ENCODE results near the gene RNF130. TPM values are rescaled to one million over a fixed set of nuclear protein-coding genes. Genes with fewer than 3 reads are reported as not detected.

The RNF130 gene
- total RNA-seq, 4 donors from 2014 or later: 55.0 to 121 (median 69.4) TPM

DNA sequence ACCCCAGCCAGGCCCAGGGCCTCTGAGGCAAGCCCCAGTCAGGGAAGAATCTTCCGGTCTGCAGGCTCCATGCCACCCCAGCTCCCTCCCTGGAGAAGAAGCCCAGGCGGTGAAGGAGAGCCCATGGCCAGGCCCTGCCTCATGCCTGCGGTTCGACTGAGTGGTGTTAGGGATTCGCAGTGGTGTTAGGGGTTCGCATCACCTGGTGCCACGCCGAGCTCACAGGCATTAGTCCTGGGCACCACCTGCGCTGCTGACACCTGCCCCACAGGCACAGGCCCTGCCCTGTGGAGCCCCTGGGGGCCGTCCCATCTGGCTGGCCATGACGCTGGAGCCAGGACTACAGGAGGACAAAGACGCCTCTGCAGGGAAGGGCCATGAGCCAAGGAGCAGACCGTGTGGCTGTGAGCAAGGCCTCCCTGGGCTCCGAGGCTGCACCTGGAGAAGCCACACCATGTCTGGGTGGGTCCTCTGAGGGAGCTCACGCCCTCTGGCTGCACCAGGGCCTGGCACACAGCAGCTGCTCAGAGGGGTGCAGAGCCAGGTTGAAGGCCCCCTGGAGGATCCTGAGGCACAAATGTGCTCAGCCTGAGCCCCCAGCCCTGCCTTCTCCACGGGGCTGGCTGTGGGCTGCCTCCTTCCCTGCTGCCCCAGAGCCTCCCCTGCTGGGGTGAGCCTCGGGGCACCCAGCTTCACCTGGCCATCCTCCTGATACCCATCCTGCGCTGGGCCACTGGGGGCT is 27.6 kb upstream of the RNF130 start:
- Histone ChIP-seq H3K9me3 (no peaks in the 10 kb centered on the region), H3K36me3 (no peaks in the 10 kb centered on the region), H3K27ac (no peak overlapping the region), H3K27me3 (no peaks in the 10 kb centered on the region), H3K4me3 (replicated peaks in 1 of 3) (no peak overlapping the region), H3K4me1 (no peaks in the 10 kb centered on the region)
- no peak for DNase-seq
- intact Hi-C loops (cut with DNase I): loop anchor here (10.0 kb wide), 1 partner anchor 114 kb away; no protein-coding TSS in a partner anchor
- 82 to 96% methylated on average over 5 to 16 of the region's 18 CpGs for WGBS, 2 donors
- TF ChIP-seq POLR2A (IDR thresholded peaks at IDR 0.05): no peak
- TF ChIP-seq, protein P1, sequence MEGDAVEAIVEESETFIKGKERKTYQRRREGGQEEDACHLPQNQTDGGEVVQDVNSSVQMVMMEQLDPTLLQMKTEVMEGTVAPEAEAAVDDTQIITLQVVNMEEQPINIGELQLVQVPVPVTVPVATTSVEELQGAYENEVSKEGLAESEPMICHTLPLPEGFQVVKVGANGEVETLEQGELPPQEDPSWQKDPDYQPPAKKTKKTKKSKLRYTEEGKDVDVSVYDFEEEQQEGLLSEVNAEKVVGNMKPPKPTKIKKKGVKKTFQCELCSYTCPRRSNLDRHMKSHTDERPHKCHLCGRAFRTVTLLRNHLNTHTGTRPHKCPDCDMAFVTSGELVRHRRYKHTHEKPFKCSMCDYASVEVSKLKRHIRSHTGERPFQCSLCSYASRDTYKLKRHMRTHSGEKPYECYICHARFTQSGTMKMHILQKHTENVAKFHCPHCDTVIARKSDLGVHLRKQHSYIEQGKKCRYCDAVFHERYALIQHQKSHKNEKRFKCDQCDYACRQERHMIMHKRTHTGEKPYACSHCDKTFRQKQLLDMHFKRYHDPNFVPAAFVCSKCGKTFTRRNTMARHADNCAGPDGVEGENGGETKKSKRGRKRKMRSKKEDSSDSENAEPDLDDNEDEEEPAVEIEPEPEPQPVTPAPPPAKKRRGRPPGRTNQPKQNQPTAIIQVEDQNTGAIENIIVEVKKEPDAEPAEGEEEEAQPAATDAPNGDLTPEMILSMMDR (IDR thresholded peaks at IDR 0.05): no peak

DNA sequence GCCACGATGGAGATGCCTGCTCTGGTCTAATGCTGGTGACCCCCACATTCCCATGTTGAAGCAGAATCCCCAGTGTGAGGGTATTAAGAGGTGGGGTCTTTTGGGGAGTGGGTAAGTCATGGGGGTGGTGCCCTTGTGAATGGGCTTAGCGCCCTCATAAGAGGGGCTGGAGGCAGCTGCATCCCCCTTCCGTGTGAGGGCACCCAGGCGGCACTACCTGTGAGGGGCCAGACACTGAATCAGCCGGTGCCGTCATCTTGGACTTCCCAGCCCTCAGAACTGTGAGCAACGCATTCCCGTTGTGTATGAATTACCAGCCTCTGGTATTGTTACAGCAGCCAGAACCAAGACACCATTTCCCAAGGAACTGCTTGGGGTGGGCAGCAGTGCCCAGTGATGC is 27.0 kb upstream of the RNF130 start:
- Histone ChIP-seq H3K27me3 (no peaks in the 10 kb centered on the region), H3K4me1 (no peaks in the 10 kb centered on the region), H3K27ac (no peak overlapping the region), H3K9me3 (no peaks in the 10 kb centered on the region), H3K36me3 (no peaks in the 10 kb centered on the region), H3K4me3 (replicated peaks in 1 of 3) (no peak overlapping the region)
- no peak for DNase-seq
- intact Hi-C loops (cut with DNase I): loop anchor here (10.0 kb wide), 1 partner anchor 114 kb away; no protein-coding TSS in a partner anchor
- 92 to 96% methylated on average over 6 to 8 of the region's 8 CpGs for WGBS, 2 donors
- TF ChIP-seq, protein P1 (IDR thresholded peaks at IDR 0.05): no peak
- TF ChIP-seq POLR2A (IDR thresholded peaks at IDR 0.05): no peak

DNA sequence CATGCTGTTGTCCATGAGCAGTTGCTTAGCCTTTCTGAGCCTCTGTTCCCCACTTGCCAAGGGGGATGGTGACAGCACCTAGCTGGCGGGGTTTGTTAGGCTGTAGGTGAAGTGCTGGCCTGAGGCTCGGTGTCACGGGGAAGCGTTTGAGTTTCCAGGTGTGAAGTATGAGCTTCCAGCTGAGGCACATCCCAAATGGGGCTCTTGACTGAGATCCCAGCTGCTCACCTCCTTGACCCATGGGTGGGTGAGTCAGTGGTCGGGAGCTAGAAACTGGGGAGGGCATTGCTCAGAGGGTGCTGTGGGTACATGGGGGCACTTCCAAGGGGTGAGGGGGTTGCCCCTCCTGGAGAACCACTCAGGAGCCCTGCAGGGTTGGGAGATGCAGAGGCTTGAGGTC is 26.4 kb upstream of the RNF130 start:
- no peak for TF ChIP-seq POLR2A (IDR thresholded peaks at IDR 0.05)
- TF ChIP-seq, protein P1 (IDR thresholded peaks at IDR 0.05): no peak
- DNase-seq: no peak
- no peak overlapping the region for H3K27ac ChIP-seq
- WGBS, 2 donors: 71 to 83% methylated on average over 5 of the region's 5 CpGs
- H3K27me3 ChIP-seq: no peaks in the 10 kb centered on the region
- intact Hi-C loops (cut with DNase I): loop anchor here (10.0 kb wide), 1 partner anchor 113 kb away; no protein-coding TSS in a partner anchor
- H3K4me3 ChIP-seq (replicated peaks in 1 of 3): no peak overlapping the region
- H3K4me1 ChIP-seq: no peaks in the 10 kb centered on the region
- H3K9me3 ChIP-seq: no peaks in the 10 kb centered on the region
- H3K36me3 ChIP-seq: no peaks in the 10 kb centered on the region

DNA sequence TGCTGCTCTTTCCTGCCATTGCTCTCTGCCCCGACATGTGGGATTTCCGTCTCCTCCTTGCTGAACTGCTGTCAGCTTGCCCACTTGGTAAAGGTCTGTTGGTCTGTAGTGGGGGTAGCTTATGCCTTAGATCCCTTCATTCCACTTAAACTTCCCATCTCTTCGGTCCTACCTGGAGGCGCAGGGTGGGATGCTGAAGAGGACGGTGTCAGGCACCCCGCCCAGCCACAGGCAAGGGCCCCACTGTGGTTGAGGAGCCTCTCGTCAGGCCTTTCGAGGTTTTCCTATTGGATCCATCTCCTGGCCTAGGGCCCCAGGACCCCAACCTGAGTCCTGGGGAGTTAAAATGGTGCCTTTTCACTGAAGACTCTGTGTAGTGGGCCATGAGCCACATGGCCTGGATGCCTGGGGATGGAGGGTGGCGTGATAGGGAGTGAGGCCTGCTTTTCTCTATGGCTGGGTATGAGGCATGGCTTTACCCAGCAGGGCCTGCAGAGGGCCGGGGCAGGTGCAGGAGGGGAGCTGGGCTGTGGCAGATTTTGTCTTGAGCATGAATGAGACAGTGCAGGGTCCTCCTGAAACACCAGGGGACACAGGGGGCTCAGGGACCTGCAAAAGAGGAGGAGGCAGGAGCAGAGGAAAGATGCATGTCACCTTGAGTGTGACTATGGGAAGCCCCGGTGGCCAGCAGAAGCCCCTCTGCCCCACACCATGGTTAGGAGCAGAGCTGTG is 25.8 kb upstream of the RNF130 start:
- WGBS, 2 donors: 72 to 81% methylated on average over 11 of the region's 11 CpGs
- TF ChIP-seq, protein P1 (IDR thresholded peaks at IDR 0.05): no peak
- no peaks in the 10 kb centered on the region for H3K4me1 ChIP-seq
- H3K4me3 ChIP-seq (replicated peaks in 1 of 3): no peak overlapping the region
- intact Hi-C loops (cut with DNase I): loop anchor here (10.0 kb wide), 1 partner anchor 113 kb away; no protein-coding TSS in a partner anchor
- no peak for DNase-seq
- no peak overlapping the region for H3K27ac ChIP-seq
- H3K27me3 ChIP-seq: no peaks in the 10 kb centered on the region
- H3K36me3 ChIP-seq: no peaks in the 10 kb centered on the region
- H3K9me3 ChIP-seq: no peaks in the 10 kb centered on the region

DNA sequence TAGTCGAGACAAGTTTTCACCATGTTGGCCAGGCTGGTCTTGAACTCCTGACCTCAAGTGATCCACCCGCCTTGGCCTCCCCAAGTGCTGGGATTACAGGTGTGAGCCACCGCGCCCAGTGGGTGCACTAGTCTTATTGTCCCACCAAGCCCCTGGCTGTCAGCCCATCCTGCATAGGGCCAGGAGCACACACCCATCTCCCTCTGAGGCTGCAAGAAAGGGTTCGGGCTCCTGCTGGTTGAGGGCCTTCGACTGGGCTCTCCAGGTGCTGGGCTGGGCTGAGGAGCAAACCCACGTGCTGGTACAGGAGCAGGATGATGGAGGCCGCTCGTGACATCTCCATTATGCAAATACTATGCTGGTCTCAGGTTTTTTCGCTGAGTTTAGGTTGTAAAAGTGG is 25.1 kb upstream of the RNF130 start:
- Histone ChIP-seq H3K27me3 (no peaks in the 10 kb centered on the region), H3K4me1 (no peaks in the 10 kb centered on the region), H3K4me3 (replicated peaks in 1 of 3) (no peak overlapping the region), H3K9me3 (no peaks in the 10 kb centered on the region), H3K36me3 (no peaks in the 10 kb centered on the region), H3K27ac (no peak overlapping the region)
- 78 to 91% methylated on average over 7 to 10 of the region's 10 CpGs for WGBS, 2 donors
- DNase-seq: no peak
- TF ChIP-seq POLR2A (IDR thresholded peaks at IDR 0.05): no peak
- TF ChIP-seq, protein P1 (IDR thresholded peaks at IDR 0.05): no peak
- intact Hi-C loops (cut with DNase I): loop anchor here (10.0 kb wide), 1 partner anchor 112 kb away; no protein-coding TSS in a partner anchor
